Activated CD4-positive, CD25-positive, alpha-beta regulatory T cell (primary cell): ENCODE data around the gene SRSF11.

Experiments used
- DNase-seq, 4 experiments: peaks; one replicate each; lab custom pipeline; 2025; lab: John Stamatoyannopoulos, UW

The SRSF11 gene

DNA sequence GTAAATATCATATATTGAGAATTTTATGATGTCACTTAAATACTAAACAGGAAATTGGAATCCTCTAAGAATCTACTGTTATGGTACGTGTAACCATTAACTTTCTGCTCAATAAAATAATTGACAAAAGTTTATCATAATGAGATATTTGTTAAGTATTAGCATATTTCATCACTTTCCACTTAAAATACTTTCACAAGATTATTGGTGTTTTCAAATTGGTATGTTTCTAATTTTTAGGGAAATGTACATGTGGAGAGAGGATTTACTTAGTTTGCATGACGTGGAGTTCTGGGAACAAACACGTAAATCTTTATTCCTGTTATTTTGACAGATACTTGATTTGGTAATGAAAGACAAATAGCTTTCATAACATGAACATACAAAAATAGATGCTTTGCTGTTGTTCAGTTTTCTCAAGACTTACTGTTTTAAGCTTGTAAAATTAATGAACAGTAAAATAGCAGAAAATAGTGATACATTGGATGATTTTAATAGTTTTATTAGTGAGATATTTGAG lies 1.6 kb downstream of the SRSF11 start:
- DNase-seq, result no peak

DNA sequence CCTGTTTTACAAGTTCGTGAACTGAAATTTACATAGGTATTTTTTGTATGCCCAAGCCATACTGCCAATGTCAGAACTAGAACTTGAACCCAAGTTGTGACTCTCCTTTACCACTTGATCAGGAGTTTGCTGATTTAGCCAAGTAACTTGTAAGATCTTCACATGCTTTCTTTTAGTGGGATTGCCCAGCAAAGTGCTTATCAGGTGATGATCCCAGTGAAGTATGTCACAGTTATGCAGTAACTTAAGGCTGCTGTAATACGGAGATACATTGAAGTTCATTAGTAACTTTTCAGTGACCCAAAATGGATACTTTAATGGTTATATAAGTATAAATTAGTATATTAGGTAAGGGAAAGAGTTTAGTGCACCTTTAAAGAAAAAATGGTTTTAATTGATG lies 3.8 kb downstream of the SRSF11 start:
- DNase-seq, result no peak

GRCh38 chr1:70227439-70227838 lies 6.3 kb downstream of the SRSF11 start:
- DNase-seq, result no peak

GRCh38 chr1:70228670-70229069 lies 7.5 kb downstream of the SRSF11 start:
- DNase-seq, result no peak

GRCh38 chr1:70231475-70231874 lies 10.3 kb downstream of the SRSF11 start:
- DNase-seq, result no peak

- DNase-seq, result no peak
Observed at GRCh38 chr1:70234733-70235132, 13.6 kb downstream of the SRSF11 start.

GRCh38 chr1:70239940-70240339 lies 18.8 kb downstream of the SRSF11 start:
- no peak for DNase-seq

- DNase-seq, result no peak
Observed at GRCh38 chr1:70247122-70247521, 25.9 kb downstream of the SRSF11 start.

GRCh38 chr1:70247768-70248167 lies 26.6 kb downstream of the SRSF11 start:
- no peak for DNase-seq

GRCh38 chr1:70248729-70249128 lies 27.5 kb downstream of the SRSF11 start:
- DNase-seq, result no peak

GRCh38 chr1:70256664-70257063 lies 35.5 kb downstream of the SRSF11 start:
- no peak for DNase-seq

- DNase-seq, result no peak
Observed at GRCh38 chr1:70264839-70265238, 43.7 kb downstream of the SRSF11 start.

GRCh38 chr1:70265946-70266345 lies 44.8 kb downstream of the SRSF11 start:
- no peak for DNase-seq

- no peak for DNase-seq
Observed at GRCh38 chr1:70277875-70278274, 56.7 kb downstream of the SRSF11 start.

- DNase-seq, result no peak
Observed at GRCh38 chr1:70278710-70279109, 57.5 kb downstream of the SRSF11 start.

GRCh38 chr1:70284366-70284765 lies 63.2 kb downstream of the SRSF11 start:
- no peak for DNase-seq

- DNase-seq, result no peak
Observed at GRCh38 chr1:70286453-70286852, 65.3 kb downstream of the SRSF11 start.

DNA sequence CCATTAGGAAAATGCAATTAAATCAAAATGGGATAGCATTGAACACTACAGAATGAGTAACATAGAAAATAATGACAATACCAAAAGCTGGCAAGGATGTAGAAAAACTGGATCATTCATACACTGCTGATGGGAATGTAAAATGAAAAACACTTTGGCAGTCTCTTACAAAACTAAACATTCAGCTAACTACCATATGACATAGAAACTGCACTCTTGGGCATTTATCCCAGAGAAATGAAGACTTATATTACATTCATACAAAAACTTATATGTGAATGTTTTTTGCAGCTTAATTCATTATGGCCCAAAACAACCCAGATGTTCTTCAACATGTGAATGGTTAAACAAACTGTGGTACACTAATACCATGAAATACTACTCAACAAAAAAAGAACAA lies 67.0 kb downstream of the SRSF11 start:
- no peak for DNase-seq

DNA sequence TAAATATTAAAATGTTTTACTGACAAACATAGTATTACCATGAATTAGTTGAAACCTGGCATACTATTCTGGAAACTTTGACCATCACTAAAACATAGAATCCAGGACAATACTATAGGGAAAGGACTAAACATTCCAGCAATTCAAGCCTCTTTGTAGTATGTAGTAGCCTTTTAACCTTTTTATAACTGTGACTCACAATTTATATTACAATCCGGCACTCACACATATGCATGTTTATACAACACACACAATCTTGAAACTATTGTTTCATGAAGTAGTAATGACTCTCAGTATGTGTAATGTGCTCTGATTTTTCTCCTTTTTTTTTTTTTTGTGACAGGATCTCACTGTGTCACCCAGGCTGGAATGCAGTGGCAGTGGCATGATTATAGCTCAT lies 69.0 kb downstream of the SRSF11 start:
- no peak for DNase-seq

DNA sequence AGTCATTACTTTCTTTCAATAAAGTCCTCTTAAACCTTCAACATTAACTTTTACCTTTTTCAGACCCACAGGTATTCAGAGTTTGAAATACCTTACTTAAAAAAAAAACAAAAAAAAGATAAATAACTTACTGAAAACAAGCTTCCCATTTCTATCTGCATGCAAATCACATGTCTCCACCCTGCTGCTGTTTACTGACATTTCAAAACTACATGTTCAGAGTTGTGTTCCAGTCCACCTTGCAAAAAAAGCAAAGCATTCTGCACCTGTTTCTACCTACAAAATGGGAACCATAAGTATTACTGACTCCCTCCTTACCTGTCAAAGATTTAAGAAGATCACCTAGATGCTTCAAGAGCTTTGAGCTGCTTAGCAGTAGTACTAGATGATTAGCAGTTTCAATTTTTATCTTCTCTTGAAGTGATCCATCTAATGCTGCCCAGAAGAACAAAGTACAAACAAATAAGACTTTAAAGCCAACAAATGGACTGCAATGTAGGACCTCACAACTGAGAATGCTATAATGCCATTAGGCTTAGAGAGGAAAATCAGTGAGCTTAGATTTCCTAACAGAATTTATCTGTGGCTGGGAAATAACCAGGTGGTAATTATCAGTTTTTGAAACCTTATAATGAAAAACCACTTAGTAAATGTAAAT lies 72.1 kb downstream of the SRSF11 start:
- no peak for DNase-seq

DNA sequence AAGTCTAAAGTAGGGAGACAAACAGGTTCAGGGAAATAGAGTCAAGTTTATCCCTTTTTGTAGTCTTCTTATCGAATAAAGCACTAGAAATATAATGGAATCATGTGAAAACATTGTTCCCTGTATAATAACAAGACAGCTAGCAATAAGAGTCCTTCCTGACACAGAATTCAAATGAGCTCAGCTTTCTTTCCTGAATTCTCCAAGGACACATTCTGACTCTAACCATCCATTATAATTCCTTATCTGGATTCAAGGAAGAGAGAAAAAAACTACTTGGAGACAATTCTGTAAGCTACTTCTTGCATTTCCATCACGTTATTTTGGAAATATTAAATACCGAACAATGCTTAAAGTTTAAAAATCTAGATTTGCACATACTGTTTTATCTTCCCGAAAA lies 74.6 kb downstream of the SRSF11 start:
- no peak for DNase-seq

GRCh38 chr1:70299472-70299871 lies 78.3 kb downstream of the SRSF11 start:
- no peak for DNase-seq
